Coronary artery (tissue), 2 donors: ENCODE data around the gene ZNF469.

Experiments
- DNase-seq: peaks from one replicate; pipeline ENCODE4 v3.0.0-alpha.2; 2017; ENCODE audit warnings: low spot score
- H3K27ac ChIP-seq, 2 donors: fragments of 200-600 bp; sonication (generic); one replicate each; pipeline ENCODE4 v1.5.1; 2016 to 2019
- H3K4me3 ChIP-seq: fragments of 200-600 bp; sonication (generic); 2 replicates; pipeline ENCODE4 v1.5.1; 2016; ENCODE audit warnings: mild to moderate bottlenecking, moderate library complexity
- TF ChIP-seq, protein P1 (sequence below): fragments of 200-600 bp; sonication (generic); IDR thresholded peaks from one replicate; pipeline ENCODE4 v1.5.1; 2019; ENCODE audit warnings: antibody characterized with exemption

The ZNF469 gene

GRCh38 chr16:88338896-88339295 is 43.9 kb upstream of the ZNF469 start:
- no peak for DNase-seq
- H3K27ac ChIP-seq, result no peak overlapping the region
- no peak overlapping the region for H3K4me3 ChIP-seq
- TF ChIP-seq, protein P1, sequence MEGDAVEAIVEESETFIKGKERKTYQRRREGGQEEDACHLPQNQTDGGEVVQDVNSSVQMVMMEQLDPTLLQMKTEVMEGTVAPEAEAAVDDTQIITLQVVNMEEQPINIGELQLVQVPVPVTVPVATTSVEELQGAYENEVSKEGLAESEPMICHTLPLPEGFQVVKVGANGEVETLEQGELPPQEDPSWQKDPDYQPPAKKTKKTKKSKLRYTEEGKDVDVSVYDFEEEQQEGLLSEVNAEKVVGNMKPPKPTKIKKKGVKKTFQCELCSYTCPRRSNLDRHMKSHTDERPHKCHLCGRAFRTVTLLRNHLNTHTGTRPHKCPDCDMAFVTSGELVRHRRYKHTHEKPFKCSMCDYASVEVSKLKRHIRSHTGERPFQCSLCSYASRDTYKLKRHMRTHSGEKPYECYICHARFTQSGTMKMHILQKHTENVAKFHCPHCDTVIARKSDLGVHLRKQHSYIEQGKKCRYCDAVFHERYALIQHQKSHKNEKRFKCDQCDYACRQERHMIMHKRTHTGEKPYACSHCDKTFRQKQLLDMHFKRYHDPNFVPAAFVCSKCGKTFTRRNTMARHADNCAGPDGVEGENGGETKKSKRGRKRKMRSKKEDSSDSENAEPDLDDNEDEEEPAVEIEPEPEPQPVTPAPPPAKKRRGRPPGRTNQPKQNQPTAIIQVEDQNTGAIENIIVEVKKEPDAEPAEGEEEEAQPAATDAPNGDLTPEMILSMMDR, result no peak

- DNase-seq, result no peak
- no peak overlapping the region for H3K4me3 ChIP-seq
- TF ChIP-seq, protein P1, result no peak
- H3K27ac ChIP-seq, result no peak overlapping the region
Observed at GRCh38 chr16:88339930-88340754, 42.6 kb upstream of the ZNF469 start.

DNA sequence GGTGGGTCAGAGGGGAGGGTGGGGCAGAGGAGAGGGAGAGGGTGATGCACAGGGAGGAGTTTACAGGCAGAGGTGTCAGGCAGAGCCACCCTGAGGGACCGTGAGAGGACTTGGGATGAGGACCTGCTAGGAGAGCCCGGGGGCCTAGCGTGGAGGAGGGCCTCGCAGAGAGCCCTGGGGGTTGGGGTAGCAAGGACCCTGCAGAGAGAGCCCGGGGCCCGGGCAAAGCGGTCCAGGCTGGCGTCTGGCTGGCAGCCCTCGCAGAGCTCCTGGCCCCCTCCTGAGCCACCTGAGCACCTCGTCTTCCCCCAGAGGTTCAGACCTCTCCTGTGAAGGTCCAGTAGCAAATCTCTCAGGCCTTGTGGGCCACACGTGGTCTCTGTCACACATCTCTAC is 42.0 kb upstream of the ZNF469 start:
- H3K4me3 ChIP-seq, result no peak overlapping the region
- DNase-seq, result no peak
- TF ChIP-seq, protein P1, result no peak
- H3K27ac ChIP-seq, result no peak overlapping the region

GRCh38 chr16:88341551-88342290 is 41.0 kb upstream of the ZNF469 start:
- H3K4me3 ChIP-seq, result no peak overlapping the region
- DNase-seq, result no peak
- TF ChIP-seq, protein P1, result no peak
- no peak overlapping the region for H3K27ac ChIP-seq

DNA sequence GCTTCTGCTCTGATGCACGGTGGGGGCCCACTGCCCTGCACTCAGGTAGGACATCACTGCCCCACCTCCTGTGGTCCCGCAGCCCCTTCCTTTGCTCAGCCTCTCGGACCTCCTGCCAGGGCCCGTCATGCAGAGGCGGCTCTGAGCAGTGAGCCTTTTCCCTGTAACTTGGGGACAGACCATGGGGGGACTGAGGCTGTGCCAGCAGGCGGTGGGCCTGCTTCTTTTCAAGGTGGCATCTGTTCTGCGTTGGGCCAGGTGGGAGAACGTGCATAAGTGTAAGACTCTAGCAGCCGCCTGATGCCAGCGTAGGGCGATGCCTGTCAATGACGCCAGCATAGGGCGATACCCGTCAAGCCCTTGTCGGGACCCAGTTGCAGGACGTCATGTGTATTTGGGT is 40.3 kb upstream of the ZNF469 start:
- Histone ChIP-seq H3K27ac (no peak overlapping the region), H3K4me3 (no peak overlapping the region)
- DNase-seq, result no peak
- TF ChIP-seq, protein P1, result no peak

DNA sequence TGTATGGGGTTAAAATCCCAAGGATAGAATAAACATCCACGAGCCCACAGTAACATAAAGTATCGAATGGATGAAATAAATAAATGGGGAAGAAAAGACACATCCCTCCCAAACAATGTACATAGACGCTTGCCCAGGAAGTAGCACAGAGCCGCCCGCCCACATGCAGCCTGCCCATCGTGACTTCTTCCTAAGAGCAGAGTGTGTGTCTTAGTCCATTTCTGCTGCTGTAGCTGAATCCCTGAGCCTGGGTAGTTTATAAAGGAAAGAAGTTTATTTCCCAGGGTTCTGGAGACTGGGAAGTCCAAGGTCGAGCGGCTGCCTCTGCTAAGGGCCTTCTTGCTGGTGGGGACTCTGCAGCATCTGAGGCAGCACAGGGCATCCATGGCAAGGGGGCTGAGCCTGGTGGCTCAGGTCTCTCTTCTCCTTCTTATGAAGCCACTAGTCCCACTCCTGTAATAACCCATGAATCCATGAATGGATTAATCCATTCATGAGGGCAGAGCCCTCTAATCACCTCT is 39.4 kb upstream of the ZNF469 start:
- DNase-seq, result no peak
- Histone ChIP-seq H3K27ac (no peak overlapping the region), H3K4me3 (no peak overlapping the region)
- TF ChIP-seq, protein P1, result no peak
